HG03159 (cell line): ENCODE data around the gene RNF126.
A peak's percentile ranks its signal among the peaks of the same experiment; 100 is the strongest.
"Not testable (repeated sequence)": the region's sequence is repeated elsewhere in the genome, so short reads cannot be mapped to it uniquely, and the experiment has no call there.

ENCODE experiments used
- ATAC-seq: cut with Tn5 transposase; IDR thresholded peaks from one replicate; pipeline ENCODE4 v1.9.1; 2021; ENCODE audit warnings: mild to moderate bottlenecking, moderate library complexity; ENCODE audit not compliant: unreplicated experiment

RNF126 gene

DNA sequence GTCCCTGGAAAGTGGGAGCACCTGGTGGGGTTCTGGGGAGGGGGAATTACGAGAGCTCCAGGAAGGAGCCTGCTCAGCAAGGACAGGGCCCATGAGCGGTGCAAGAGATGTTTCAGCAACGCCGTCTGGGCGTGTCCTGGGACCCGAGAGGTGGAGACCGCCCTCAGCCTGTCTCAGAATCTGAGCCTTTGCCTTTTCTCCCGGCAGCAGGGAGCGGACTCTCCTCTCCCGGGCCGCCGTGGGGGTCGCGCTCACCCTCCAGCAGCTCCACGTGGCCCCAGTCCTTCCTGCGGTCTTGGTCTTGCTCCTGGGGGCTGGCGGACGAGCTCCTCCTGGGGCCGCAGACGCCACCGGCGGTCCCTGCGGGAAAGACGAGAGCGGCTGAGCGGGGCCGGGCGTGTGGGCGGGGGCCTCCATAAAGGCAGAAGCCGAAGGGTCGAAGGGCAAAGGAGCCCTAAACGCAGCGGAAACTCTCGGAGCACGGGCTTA lies 30.4 kb downstream of the RNF126 start:
- ATAC-seq, result peak; percentile 14

DNA sequence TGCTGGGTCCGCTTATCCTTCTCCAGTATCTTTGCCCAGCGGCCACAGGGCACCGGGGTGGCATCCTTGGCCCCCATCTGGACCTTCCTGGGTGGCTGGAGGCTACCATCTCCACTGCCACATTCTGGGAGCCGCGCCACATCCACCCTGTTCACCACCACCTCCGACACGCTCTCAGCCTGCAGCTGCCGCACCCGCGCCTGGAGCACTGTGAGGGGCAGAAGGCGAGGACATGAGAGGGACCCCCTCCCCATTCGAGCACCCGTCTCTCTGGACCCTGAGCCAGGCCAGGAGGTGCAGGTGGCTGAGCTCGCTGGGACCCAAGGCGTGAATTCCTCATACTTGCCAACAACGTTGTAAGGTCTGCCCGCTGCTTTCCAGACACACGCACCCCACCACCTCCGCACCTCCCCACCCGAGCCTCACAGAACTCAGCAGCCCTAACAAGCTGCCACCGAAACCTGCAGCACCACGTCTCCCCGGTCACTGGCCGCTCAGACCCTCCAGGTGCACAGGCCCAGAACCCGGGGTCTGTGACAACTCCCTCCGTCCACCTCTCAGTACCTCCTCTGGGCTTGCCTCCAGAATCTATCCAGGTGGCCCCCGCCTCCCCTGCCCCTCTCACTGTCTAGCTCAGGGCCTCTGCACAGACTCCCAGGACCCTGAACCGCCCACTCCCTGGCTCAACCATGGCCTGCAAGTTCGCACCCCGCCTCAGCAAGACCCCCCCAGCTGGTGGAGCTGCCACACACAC lies 32.9 kb downstream of the RNF126 start:
- no peak for ATAC-seq

DNA sequence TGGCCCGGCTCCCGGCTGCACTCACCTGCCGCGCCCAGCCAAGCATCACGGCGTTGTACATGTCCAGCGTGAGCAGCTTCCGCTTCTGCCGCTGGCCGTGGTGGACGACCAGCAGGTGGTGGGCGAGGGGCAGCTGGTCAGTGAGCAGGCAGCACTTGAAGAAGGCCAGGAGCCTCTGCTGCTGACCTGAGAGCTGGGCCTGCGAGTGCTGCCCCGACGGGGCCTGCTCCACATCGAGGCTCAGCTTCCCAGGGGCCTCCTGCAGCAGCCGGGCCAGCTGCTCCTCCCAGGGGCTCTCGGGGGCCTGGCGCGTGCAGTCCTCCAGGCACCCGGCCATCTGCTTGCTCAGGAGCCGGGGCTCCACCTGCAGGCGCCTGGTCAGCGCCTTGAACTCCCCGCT lies 33.5 kb downstream of the RNF126 start:
- not testable (repeated sequence) for ATAC-seq

DNA sequence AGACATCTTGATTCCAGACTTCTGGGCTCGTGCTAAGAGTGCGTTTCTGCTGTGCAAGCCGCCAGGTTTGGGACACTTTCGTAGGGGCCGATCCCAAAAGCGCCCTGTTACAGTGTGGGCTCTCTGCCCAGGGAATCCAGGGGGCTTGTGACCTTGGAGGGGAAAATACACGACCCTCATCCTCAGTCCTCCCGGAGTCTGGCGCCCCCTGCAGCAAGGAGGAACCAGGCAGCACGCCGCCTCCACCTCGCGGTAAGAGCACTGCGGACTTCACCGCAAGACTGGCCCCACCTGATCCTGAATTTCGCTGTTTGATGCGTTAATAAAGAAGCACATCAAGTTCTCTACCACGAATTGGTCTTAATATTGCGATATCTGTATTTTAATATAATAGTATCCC lies 34.8 kb downstream of the RNF126 start:
- no peak for ATAC-seq

DNA sequence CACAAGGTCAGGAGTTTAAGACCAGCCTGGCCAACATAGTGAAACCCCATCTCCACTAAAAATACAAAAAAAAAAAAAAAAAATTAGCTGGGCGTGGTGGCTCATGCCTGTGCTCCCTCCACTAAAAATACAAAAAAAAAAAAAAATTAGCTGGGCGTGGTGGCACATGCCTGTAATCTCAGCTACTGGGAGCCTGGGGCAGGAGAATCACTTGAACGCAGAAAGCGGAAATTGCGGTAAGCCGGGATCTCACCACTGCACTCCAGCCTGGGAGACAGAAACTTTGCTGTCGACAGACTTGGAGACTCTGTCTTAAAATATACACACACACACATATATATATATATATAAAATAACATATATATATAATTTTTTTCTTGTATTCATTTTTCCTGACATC lies 36.4 kb downstream of the RNF126 start:
- not testable (repeated sequence) for ATAC-seq

DNA sequence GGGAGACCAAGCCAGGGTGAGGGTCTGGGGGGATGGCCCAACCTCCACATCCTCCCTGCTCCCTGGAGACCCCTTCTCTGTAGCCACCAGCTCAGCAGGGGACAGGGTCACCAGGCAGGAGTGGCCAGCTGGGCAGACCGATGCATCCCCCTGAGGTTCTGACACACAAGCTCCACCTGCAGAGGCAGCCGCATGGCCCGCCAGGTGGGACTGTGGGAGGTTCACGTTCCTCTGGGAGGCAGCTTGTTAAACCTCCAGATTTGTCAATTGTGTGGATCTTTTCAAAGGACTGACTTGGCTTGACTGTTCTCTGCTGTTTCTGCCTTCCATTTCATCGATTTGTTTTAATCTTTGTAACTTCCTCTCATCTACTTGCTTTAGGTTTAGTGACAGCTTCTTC lies 37.8 kb downstream of the RNF126 start:
- ATAC-seq, result no peak

DNA sequence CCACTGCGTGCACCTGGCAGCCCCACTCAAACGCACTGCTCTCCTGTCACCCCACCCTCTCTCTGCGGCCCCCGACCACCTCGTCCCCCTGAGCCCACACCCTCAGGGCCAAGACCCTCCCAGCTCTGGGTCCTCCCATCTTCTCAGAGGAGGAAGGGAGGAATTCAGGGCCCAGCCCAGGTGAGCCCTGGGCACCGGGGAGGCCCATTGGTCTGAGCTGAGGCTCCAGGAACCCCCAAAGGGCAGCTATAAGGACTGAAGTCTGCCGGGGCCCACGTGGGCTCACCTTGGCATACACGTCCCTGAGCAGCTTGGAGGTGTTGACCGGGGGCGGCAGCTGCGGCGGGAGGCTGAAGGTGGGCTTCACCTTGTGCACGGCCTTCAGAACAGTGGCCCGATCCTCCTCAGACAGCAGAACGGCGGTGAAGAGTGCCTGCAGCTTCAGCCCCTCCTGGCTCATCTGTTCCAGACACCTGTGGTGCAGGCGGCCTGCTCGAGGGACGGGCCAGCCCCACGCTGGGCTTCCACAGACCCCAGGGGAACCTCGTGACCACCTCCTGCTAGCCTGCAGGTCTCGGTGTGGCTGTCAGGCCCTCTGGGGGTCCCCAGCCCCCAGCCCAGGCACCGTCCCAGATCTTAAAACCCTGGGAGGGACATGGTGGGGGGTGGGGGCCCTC lies 38.4 kb downstream of the RNF126 start:
- no peak for ATAC-seq

DNA sequence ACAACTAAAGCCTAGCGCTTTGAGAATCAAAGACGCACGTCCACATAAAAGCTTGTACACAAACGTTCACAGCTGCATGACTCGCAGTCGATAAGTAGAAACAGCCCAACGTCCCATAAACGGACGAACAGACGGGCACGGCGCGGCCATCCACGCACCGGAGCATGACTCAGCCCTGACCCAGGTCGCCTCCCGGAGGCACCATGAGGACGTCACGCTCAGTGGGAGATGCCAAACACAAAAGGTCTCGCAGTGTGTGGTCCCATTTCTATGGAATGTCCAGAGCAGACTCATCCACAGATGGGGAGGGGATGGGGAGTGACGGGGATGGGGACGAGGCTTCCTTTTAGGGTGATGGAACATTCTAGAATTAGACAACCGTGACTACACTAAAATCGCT lies 39.0 kb downstream of the RNF126 start:
- ATAC-seq, result no peak

DNA sequence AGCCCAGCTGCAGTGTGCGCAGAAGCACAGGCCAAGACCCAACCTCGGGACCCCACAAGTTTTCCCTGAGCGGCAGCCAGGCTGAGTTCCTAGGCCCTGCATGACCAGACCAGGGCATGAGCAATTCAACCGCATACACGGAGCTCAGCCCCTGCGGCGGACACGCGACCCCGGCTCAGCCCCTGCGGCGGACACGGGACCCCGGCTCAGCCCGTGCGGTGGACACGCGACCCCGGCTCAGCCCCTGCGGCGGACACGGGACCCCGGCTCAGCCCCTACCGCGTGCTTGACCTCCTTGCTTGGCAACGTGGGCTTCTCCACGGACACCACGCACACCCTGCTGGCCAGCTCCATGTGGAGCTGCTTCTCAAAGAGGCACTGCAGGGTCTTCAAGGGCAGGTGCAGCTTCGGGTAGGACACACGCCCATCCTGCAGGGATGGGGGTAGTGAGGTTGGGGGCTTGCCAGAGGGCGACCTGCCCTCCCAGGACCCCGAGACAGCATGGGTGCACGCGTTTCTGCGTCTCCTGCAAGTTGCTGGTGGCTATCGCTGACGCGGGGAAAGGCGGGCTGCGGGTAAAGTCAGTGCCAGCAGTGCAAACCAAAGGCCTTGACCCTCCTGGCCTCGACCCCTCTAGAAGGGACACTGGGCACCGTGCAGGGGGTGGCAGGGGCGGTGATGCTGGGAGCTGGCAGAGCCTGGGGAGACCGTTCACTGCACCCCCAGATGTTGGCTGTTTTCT lies 39.7 kb downstream of the RNF126 start:
- no peak for ATAC-seq

DNA sequence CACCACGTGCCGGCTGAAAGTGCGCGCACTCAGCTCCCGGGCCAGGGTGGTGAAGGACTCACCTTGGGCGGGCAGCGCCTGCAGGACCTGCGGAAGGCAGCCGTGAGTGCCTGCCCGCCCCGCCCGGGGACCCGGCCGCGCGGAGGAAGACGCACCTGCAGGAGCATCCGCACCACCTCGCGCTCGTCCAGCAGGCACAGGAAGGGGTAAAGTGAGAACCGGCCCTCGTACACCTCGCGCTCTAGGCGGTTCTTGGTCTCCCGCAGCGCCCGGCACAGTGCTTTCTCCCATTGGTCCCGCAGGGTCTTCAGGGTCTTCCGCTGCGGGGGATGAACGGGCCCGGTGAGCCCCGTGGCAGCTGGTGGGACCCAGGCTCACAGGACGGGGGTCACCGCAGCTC lies 40.3 kb downstream of the RNF126 start:
- ATAC-seq, result no peak

DNA sequence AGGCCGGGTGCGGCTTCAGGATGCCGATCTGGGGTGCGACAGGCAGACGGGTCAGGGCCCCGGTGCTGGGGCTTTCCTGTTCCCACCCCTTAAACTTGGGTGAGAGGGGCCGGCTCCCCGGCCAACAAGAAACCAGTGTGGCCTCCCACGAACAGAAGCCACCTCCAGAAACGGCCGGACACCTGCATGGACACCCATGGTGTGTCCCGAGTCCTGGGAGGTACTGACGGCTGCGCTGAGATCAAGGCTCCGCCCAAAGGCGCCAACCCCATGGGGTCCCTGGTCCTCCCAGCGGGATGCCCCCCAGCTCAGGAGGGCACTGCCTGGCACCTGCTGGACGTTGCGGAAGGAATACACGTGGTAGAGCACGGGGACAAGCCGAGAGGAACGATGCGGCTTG lies 41.2 kb downstream of the RNF126 start:
- ATAC-seq, result no peak

DNA sequence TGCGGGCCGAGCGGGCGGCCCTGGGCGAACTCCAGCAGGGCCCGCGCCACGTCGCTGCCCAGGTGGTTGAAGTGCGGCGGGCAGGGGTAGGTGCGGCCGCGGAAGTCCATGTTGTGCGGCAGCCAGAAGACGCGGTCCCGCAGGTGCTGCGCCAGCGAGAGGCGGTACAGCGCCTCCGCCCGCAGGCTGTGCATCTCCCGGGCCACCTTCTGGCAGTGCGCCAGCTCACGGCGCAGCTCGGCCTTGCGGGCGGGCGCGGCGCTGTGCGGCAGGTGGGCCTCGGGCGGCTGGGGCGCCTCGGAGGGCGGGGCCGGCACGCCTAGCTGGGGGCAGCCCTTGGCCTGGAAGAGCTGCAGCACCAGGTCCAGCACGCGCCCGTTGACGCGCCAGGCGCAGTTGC lies 41.8 kb downstream of the RNF126 start:
- ATAC-seq, result not testable (repeated sequence)

DNA sequence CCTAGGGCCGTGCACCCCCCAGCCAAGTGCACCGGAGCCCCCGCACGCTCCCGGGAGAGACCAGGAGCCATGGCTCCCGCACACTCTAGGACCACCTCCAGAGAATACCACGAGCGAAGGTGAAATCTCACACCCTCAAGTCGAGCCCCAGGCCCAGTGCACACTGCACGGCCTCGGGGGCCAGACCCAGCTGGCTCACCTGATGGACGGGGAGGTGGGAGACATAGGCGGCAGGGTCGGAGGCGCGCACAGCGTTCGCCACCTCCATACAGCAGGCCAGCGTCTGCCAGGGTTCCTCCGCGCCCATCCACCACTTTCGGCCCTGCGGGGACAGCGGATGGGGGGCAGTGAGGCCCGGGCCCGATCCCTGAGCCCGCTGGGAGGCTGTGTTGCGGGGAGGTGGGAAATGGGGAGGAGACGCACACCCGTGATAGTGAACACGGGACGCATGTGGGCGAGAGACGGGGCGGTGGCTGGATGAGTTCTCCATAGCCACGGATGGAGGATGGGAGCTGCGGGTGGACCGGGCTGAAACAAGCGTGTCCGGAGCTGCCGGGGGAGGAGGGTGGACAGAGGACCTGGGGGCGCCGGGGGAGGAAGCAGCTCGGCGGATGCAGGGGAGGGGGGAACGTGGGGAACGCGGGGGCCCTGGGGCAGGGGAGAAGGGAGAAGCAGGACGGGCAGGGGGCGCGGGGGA lies 42.7 kb downstream of the RNF126 start:
- no peak for ATAC-seq

DNA sequence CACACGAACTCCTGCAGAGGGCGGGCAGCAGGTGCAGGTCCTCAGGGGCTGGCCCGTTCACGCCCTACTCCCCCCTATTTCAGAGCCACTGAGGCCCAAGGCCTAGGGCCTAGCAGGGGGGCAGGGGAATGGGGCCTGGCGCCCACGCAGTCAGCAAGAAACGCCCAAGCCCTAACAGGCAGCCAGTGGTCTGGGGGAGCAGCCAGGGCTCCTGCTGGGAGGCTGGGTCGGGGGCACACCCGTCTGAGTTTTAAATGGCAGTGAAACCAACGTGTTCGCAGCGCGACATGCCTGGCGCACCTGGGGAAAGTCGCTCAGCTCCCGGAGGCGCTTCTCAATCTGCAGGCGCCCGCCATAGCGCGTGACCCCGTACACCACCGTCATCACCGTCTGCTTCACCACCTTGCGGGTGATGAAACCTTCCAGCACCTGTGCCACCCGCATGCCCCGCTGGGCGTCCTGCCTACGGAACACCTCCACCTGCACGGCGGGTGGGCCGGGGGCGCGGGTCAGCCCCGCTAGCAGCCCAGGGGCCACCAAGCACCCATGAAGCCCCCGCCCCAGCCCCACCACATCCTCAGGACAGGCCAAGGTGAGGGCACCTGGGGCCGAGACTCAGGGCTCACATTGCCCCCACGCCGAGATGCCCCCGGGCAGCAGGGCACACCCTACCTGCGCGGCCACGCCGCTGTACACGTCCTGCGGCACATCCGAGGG lies 43.6 kb downstream of the RNF126 start:
- ATAC-seq, result no peak

DNA sequence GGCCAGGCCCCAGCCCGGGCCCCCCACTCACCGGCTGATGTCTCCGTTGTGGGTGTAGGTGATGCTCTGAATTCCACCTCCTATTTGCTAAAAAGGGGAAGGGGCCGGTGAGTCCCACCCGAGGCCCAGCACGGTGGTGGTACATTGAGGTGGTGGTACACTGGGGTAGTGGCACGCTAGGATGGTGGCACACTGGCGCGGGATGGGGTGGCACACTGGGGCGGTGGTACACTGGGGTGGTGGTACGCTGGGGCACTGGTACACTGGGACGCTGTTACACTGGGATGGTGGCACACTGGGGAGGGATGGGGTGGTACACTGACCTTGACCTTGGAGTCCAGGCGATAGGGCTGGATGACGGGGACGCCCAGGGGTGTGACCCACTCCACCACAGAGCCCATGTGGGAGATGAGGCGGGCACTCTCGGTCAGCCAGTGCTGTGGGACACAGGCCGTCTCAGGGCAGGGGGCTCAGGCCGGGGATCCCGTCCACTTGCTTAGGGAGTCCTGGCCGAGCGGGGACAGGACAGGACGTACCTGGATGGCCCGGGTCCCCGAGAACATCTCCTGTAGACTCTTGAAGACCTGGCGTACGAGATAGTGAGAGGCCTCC lies 44.2 kb downstream of the RNF126 start:
- no peak for ATAC-seq

DNA sequence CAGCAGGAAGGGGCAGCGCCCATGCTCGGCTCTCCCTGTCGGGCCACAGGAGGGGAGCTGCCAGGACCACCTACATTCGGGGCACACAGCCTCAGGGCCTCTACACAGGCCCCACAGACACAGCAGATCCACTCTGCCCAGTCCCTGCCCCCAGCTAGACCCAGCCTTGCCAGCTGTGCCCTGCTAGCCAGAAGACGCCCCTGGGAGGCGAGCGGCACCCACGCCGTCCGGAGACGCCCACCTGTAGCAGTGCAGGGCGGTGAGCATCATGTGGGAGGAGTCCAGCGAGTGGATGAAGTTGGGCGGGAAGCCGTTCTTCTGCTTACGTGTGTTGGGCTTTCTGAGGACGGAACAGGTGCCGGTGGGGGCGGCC lies 44.8 kb downstream of the RNF126 start:
- ATAC-seq, result no peak

DNA sequence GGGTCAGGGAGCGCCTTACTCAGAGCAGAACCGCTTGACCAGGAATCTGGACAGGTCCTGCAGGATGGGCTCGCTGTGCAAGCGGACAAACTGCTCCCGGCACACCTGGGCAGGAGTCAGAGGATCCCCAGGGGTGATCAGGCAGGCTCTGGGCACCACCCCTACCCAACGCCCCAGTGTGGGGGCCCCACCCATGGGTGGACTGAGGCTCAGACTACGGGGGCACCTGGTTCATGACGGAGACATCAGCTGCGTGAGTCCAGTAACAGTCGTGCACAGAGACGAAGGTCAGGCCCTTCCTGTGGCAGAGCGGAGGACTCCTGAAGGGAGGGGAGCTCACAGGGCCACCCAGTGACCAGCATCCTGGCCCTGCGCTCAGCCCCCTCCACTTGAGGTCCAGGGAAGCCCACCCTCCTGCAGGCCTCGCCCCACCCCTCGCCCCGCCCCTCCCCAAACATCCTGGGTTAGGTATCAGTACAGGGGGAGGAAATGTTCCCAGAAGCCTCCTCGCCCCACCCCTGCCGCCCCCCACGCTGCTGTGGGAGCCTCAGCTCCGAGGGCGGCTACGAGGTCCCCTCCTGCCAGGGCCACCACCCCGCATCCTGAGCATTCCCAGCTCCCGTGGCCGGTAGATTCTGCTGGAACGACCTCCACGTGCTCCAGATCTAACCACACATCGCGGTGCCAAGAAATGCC lies 45.3 kb downstream of the RNF126 start:
- ATAC-seq, result no peak

DNA sequence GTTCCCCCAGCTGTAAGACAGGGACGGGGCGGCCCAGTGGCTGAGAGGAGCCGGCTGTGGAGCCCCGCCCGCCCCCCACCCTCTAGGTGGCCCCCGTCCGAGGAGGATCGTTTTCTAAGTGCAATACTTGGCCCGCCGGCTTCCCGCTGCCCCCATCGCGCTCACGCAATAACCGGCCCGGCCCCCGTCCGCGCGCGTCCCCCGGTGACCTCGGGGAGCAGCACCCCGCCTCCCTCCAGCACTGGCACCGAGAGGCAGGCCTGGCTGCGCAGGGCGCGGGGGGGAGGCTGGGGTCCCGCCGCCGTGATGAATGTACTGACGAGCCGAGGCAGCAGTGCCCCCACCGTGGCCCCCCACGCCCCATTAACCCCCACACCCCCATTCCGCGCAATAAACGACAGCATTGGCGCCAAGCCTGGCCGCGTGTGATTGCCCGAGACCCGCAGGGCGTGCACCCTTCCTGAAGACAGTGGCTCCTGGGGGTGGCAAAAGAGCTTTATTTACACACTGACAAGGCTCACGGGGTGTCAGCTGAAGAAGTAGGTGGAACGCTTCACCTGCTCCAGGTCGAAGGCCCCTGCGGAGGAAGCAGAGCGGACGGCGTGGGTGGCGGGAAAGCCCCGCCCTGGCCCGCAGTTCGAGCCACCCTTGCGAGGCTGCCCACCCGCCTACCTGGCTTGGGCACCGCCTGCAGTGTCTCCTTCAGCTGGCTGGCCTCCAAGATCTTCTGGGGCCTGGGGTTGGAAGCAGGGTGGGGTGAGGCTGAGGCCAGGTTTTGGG lies 46.1 kb downstream of the RNF126 start:
- ATAC-seq, result no peak
